BJ (cell line): ENCODE data around the gene LRCH2. TPM values are rescaled to one million over a fixed set of nuclear protein-coding genes. Genes with fewer than 3 reads are reported as not detected.
A peak's percentile ranks its signal among the peaks of the same experiment; 100 is the strongest.

Source experiments
- CTCF ChIA-PET: fragments of 350-600 bp; formaldehyde crosslinking; extraction: SDS; loops from one replicate; lab custom pipeline; 2021; ENCODE audit warnings: antibody characterized with exemption, inconsistent platforms; lab: Yijun Ruan, JAX
- POLR2A ChIA-PET: fragments of 300-600 bp; sonication (Branson Sonifier 250); formaldehyde crosslinking; extraction: SDS; loops from one replicate; lab custom pipeline; 2021; ENCODE audit warnings: antibody characterized with exemption; lab: Charles Lee
- DNase-seq: peaks from one replicate; pipeline ENCODE4 v3.0.0-alpha.2; 2011; ENCODE audit warnings: low read depth
- H3K27me3 ChIP-seq: 2 replicates; pipeline ENCODE4 v1.6.0; 2011; ENCODE audit warnings: low read length; ENCODE audit not compliant: control insufficient read depth, insufficient read depth
- H3K36me3 ChIP-seq: 2 replicates; pipeline ENCODE4 v1.5.1; 2011; ENCODE audit warnings: low read length; ENCODE audit not compliant: control insufficient read depth, insufficient read depth
- H3K4me3 ChIP-seq: 2 replicates; pipeline ENCODE4 v1.5.1; 2011; ENCODE audit warnings: low read depth, mild to moderate bottlenecking, control low read depth, low read length
- polyA minus RNA-seq: library from RNA; depleted of rRNA, polyadenylated mRNA; stranded (reverse); fragments of >200 nt; gene quantifications from 2 replicates; pipeline ENCODE4 v1.2.3, GENCODE V29; 2011; rRNA and poly(A)+ RNA removed
- polyA plus RNA-seq: library from polyadenylated mRNA; depleted of rRNA; stranded (reverse); fragments of >200 nt; gene quantifications from 2 replicates; pipeline ENCODE4 v1.2.3, GENCODE V29; 2011; rRNA removed
- TF ChIP-seq, protein P1 (sequence below): IDR thresholded peaks from 2 replicates; pipeline ENCODE4 v1.5.1; 2011; ENCODE audit warnings: low read depth, mild to moderate bottlenecking, control low read depth, inconsistent platforms, low read length, moderate library complexity; ENCODE audit not compliant: insufficient read depth

The LRCH2 gene, protein sequence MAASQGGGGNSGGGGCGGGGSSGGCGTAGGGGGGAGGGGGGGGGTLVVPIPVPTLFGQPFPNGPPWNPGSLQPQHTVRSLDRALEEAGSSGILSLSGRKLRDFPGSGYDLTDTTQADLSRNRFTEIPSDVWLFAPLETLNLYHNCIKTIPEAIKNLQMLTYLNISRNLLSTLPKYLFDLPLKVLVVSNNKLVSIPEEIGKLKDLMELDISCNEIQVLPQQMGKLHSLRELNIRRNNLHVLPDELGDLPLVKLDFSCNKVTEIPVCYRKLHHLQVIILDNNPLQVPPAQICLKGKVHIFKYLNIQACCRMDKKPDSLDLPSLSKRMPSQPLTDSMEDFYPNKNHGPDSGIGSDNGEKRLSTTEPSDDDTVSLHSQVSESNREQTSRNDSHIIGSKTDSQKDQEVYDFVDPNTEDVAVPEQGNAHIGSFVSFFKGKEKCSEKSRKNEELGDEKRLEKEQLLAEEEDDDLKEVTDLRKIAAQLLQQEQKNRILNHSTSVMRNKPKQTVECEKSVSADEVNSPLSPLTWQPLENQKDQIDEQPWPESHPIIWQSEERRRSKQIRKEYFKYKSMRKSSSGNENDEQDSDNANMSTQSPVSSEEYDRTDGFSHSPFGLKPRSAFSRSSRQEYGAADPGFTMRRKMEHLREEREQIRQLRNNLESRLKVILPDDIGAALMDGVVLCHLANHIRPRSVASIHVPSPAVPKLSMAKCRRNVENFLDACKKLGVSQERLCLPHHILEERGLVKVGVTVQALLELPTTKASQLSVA
- polyA plus RNA-seq (1.5 and 4.1 TPM in 2 replicates), polyA minus RNA-seq (1.7 and 2.0 TPM in 2 replicates)

DNA sequence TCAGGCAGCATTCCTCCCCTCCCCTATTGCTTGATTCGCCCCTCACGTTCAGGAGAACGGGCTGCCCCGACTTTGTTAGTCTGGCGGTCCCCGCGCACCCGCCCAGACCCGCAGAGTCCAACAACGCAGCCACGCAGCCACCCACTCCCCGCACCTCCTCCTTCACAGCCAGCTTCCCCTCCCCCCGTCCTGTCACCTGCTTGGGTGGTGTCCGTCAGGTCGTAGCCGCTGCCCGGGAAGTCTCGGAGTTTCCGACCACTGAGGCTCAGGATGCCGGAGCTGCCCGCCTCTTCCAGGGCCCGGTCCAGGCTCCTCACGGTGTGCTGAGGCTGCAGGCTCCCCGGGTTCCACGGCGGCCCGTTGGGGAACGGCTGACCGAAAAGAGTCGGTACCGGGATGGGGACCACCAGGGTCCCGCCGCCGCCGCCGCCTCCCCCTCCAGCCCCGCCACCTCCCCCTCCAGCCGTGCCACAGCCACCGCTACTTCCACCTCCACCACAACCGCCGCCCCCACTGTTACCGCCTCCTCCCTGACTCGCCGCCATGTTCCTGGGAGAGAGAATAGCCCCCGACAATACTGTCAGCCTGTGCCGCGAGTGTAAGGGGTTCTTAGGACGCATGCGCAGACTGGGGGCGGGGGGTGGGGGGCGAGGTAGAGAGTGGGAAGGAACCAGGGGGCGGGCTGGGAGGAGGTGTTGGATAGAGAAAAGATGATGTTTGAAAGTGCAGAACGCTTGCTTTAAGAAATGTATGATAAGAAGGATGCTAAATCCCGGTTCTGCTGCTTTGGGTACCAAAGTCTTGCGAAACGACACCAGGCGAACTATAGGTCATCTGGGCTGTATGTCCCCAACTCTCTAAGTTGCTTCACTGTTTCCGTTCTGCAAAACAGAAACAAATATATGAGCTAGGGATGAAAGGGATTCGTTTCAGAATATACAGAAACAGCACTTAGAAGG lies at the start of gene LRCH2:
LRCH2 (minus strand) TSS at position 600 of the 959 bp plus-strand sequence; CDS start at position 545, 55 bp downstream.
- CTCF ChIA-PET = no interaction called here
- no peak for DNase-seq
- Histone ChIP-seq H3K27me3 (no peaks in the 10 kb centered on the region), H3K36me3 (no peaks in the 10 kb centered on the region), H3K4me3 (peak within 1 kb of the TSS; percentile 73)
- POLR2A ChIA-PET = no interaction called here
- TF ChIP-seq, protein P1, sequence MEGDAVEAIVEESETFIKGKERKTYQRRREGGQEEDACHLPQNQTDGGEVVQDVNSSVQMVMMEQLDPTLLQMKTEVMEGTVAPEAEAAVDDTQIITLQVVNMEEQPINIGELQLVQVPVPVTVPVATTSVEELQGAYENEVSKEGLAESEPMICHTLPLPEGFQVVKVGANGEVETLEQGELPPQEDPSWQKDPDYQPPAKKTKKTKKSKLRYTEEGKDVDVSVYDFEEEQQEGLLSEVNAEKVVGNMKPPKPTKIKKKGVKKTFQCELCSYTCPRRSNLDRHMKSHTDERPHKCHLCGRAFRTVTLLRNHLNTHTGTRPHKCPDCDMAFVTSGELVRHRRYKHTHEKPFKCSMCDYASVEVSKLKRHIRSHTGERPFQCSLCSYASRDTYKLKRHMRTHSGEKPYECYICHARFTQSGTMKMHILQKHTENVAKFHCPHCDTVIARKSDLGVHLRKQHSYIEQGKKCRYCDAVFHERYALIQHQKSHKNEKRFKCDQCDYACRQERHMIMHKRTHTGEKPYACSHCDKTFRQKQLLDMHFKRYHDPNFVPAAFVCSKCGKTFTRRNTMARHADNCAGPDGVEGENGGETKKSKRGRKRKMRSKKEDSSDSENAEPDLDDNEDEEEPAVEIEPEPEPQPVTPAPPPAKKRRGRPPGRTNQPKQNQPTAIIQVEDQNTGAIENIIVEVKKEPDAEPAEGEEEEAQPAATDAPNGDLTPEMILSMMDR = no peak

DNA sequence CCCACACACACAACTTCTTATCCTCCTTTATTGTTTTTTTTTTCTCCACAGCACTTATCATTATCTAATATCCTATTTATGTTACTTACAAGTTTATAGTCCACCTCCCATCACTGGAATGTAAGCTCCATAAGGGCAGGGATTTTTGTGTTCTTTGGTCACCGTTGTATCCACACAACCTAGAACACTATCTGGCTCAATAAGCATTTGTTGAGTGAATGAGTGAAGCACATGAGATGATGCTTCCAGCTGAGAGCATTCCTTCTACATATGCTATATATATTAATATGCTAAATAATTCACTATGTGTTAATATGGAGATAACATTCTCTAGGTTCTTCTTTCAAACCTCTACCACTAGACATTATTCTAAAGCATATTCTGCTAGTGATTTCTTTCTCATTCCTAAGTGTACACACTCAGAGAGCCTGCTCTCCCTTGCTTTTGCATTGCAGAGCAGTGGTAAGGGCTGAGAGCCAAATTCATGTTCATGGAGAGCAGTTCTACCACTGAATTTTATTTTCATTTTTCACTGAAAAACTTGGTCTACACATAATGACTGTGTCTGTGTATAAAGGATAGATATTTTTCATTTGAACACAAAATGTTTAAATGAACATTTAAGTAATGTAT lies 35.3 kb upstream of the LRCH2 start:
- no peaks in the 10 kb centered on the region for H3K27me3 ChIP-seq
- H3K4me3 ChIP-seq = no peak overlapping the region
- POLR2A ChIA-PET = no interaction called here
- CTCF ChIA-PET = no interaction called here
- TF ChIP-seq, protein P1 = no peak
- no peaks in the 10 kb centered on the region for H3K36me3 ChIP-seq
- no peak for DNase-seq

DNA sequence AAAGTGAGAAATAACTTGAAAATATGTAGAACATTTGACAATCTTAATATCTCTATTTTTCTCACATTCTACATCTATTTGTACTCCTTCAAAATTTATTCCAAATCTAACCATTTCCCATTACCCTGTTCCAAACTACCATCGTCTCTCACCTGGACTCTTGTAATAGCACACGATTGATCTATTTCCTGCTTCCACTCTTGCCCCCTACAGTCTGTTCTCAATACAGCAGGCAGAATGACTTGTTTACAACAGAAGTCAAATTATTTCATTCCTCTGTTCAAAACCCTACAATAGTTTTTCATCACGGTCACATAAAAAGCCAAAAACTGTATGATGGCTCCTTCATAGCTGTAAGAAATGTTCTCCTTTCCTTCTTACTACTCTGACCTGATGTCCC lies 34.5 kb upstream of the LRCH2 start:
- Histone ChIP-seq H3K27me3 (no peaks in the 10 kb centered on the region), H3K4me3 (no peak overlapping the region), H3K36me3 (no peaks in the 10 kb centered on the region)
- DNase-seq = no peak
- TF ChIP-seq, protein P1 = peak; percentile 37; the same call in 1 of the 2 replicates
- ChIA-PET CTCF (interaction anchor here (0.8 kb wide), 1 partner anchor 10 kb away, joined by 3 read pairs; no protein-coding TSS in a partner anchor), POLR2A (no interaction called here)

DNA sequence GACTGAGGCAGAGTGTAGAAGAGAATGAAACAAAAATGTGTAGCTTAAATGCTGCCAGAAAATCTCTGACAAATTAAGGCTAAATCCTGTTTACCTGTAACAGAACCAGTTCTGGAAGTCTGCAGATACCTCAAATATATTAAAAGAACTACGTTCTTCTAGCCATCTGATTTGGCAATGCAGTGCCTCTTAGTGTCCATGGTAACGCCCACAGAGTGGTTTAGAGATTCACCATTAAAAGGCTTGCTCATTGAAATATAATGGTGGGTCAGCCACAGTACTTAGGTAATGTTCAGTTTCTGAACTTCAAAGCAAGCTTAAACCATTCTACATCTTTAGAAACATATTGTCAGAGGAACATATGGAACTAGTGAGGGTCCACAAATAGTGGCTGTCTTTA lies 32.4 kb upstream of the LRCH2 start:
- CTCF ChIA-PET = no interaction called here
- H3K4me3 ChIP-seq = no peak overlapping the region
- H3K36me3 ChIP-seq = no peaks in the 10 kb centered on the region
- TF ChIP-seq, protein P1 = no peak
- H3K27me3 ChIP-seq = no peaks in the 10 kb centered on the region
- POLR2A ChIA-PET = no interaction called here
- no peak for DNase-seq
